ENCODE data around the gene RNF8.
"Not testable (repeated sequence)": the region's sequence is repeated elsewhere in the genome, so short reads cannot be mapped to it uniquely, and the experiment has no call there.

DNA sequence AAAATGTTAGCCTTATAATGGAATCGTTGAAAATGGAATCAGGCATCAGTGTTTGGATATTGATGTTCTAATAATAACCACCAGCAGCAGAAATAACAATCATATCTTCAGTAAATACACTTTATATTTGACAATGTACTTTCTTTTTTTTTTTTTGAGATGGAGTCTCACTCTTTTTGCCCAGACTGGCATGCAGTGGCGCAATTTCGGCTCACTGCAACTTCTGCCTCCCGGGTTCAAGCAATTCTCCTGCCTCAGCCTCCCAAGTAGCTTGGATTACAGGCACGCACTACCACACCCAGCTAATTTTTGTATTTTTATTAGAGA, 89.4 kb downstream of the RNF8 start:
- not testable (repeated sequence) for TF ChIP-seq KLF16 (tag by site-specific recombination; IDR thresholded peaks at IDR 0.05); MEIS1 (CRISPR knock-in tag; IDR thresholded peaks at IDR 0.05; ENCODE audit: borderline replicate concordance); ZNF24 (tag by site-specific recombination; IDR thresholded peaks at IDR 0.05); ZNF341 (tag by site-specific recombination; IDR thresholded peaks at IDR 0.05; ENCODE audit: low read depth); ZNF529 (tag by site-specific recombination; IDR thresholded peaks at IDR 0.05; ENCODE audit: insufficient replicate concordance); ZFP3 (tag by site-specific recombination; IDR thresholded peaks at IDR 0.05; ENCODE audit: low read depth); REST (tag by site-specific recombination; IDR thresholded peaks at IDR 0.05); ZNF629 (tag by site-specific recombination; IDR thresholded peaks at IDR 0.05); ZFP41 (tag by site-specific recombination; IDR thresholded peaks at IDR 0.05; ENCODE audit: borderline replicate concordance); ZNF510 (tag by site-specific recombination; IDR thresholded peaks at IDR 0.05; ENCODE audit: insufficient replicate concordance); ZNF214 (tag by site-specific recombination; IDR thresholded peaks at IDR 0.05; ENCODE audit: borderline replicate concordance); ZNF362 (tag by site-specific recombination; IDR thresholded peaks at IDR 0.05); ZNF777 (tag by site-specific recombination; IDR thresholded peaks at IDR 0.05; ENCODE audit: borderline replicate concordance)
- TF ChIP-seq, protein P1, sequence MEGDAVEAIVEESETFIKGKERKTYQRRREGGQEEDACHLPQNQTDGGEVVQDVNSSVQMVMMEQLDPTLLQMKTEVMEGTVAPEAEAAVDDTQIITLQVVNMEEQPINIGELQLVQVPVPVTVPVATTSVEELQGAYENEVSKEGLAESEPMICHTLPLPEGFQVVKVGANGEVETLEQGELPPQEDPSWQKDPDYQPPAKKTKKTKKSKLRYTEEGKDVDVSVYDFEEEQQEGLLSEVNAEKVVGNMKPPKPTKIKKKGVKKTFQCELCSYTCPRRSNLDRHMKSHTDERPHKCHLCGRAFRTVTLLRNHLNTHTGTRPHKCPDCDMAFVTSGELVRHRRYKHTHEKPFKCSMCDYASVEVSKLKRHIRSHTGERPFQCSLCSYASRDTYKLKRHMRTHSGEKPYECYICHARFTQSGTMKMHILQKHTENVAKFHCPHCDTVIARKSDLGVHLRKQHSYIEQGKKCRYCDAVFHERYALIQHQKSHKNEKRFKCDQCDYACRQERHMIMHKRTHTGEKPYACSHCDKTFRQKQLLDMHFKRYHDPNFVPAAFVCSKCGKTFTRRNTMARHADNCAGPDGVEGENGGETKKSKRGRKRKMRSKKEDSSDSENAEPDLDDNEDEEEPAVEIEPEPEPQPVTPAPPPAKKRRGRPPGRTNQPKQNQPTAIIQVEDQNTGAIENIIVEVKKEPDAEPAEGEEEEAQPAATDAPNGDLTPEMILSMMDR (tag by site-specific recombination; IDR thresholded peaks at IDR 0.05), result not testable (repeated sequence)

Data from HEK293 (cell line).